ENCODE results near the gene P2RY2. TPM values are rescaled to one million over a fixed set of nuclear protein-coding genes. Genes with fewer than 3 reads are reported as not detected.

Gene P2RY2
- polyA plus RNA-seq, 1 donor, result 4.8 TPM

DNA sequence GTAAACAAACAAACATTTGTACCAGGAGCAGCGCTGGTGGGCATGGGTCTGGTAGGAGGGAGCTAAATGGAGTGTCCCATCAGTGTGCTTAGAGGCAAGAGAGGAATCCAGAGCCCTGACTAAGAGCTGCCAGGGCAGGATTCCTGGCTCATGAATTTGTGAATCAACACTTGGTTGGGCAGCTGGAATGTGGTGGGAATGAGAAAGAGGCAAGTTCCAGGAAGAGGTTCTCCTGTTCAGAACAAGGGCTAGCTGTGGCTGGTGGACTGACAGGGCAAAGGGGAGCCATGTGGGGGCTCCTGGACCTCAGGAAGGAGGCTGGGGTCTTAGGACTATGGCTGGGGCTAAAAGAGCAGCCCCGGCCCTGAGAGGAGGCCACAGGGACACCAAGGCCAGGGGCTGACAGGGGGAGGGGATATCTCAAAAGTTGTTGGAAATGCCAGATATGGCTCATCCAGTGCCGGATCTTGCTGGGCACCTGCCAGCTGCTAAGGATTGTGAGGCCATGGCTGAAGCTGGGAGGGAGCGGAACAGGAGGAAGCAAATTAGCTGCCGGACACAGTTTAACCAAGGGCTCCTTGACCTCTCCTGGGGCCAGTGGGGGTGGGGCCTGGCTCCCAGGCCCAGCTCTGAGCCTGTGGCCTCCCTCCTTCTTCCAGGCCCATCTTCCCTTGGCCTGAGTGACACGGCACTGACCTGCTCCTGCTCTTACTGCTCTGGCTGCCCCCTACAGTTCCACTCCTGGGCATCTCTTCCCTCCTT, 39.4 kb downstream of the P2RY2 start:
- Histone ChIP-seq H3K9me3 (ENCODE audit: control insufficient read depth, low read depth, low read length) (no peaks in the 10 kb centered on the region), H3K4me1 (ENCODE audit: control insufficient read depth, insufficient read depth, low read length) (no peaks in the 10 kb centered on the region), H3K27me3 (ENCODE audit: control insufficient read depth, insufficient read depth, low read length) (no peaks in the 10 kb centered on the region), H3K36me3 (ENCODE audit: control insufficient read depth, insufficient read depth, low read length) (no peaks in the 10 kb centered on the region), H3K4me3 (ENCODE audit: low read length) (no peak overlapping the region), H3K27ac (ENCODE audit: low read length) (no peak overlapping the region)
- WGBS (ENCODE audit: insufficient coverage, low lambda C conversion rate), result 100% methylated on average over 1 of the region's 6 CpGs
- DNase-seq, result no peak

DNA sequence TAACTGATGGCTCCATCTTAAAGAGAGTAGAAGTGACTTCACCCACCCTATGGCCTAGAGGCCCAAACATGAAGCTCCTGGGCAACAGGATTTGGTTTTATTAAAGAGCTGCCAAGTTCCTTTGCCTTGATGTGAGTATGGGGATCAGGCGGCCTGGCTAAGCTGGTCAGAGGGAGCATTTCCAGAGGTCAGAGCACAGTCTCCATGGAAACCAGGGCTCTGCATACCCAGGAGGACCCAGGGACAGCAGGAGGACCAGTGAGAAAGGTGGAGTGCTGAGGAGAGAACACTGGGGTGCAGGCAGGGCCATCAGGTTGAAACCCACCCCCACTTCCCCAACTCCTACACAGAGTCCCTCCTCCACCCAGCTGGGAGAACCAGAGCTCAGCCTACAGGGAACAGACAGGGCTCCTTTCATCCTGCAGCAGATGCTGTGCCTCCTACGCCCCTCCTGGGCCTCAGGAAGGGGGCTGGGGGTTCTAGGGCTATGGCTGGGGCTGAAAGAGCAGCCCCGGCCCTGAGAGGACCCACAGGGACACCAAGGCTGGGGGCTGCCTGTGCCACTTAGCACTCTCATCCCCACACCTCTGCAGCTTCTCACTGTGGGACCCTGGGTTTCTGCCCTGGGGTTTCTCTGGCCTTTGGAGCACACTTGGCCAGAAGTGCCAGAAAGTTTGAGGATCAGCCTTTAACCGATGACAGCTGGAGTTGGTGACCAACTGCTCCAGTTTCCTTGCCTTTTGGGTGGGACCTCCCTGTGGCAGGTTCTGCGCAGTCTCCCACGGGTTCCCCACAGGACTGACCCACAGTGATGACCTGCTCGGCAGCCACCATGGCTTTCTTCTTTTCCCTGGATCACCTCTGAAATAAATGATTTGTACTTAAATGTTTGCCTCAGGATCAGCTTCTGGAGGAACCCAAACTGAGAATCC, 40.3 kb downstream of the P2RY2 start:
- no peaks in the 10 kb centered on the region for H3K4me1 ChIP-seq (ENCODE audit: control insufficient read depth, insufficient read depth, low read length)
- no peaks in the 10 kb centered on the region for H3K36me3 ChIP-seq (ENCODE audit: control insufficient read depth, insufficient read depth, low read length)
- H3K27ac ChIP-seq (ENCODE audit: low read length), result no peak overlapping the region
- no peaks in the 10 kb centered on the region for H3K9me3 ChIP-seq (ENCODE audit: control insufficient read depth, low read depth, low read length)
- no CpG with 5 or more reads among the region's 7 CpGs for WGBS (ENCODE audit: insufficient coverage, low lambda C conversion rate)
- H3K4me3 ChIP-seq (ENCODE audit: low read length), result no peak overlapping the region
- DNase-seq, result no peak
- no peaks in the 10 kb centered on the region for H3K27me3 ChIP-seq (ENCODE audit: control insufficient read depth, insufficient read depth, low read length)

- no peak for DNase-seq
- Histone ChIP-seq H3K27ac (ENCODE audit: low read length) (no peak overlapping the region), H3K4me1 (ENCODE audit: control insufficient read depth, insufficient read depth, low read length) (no peaks in the 10 kb centered on the region), H3K4me3 (ENCODE audit: low read length) (no peak overlapping the region), H3K9me3 (ENCODE audit: control insufficient read depth, low read depth, low read length) (no peaks in the 10 kb centered on the region), H3K36me3 (ENCODE audit: control insufficient read depth, insufficient read depth, low read length) (no peaks in the 10 kb centered on the region), H3K27me3 (ENCODE audit: control insufficient read depth, insufficient read depth, low read length) (no peaks in the 10 kb centered on the region)
- WGBS (ENCODE audit: insufficient coverage, low lambda C conversion rate), result no CpG with 5 or more reads among the region's 3 CpGs
Measured at GRCh38 chr11:73259406-73260126, 41.5 kb downstream of the P2RY2 start.

DNA sequence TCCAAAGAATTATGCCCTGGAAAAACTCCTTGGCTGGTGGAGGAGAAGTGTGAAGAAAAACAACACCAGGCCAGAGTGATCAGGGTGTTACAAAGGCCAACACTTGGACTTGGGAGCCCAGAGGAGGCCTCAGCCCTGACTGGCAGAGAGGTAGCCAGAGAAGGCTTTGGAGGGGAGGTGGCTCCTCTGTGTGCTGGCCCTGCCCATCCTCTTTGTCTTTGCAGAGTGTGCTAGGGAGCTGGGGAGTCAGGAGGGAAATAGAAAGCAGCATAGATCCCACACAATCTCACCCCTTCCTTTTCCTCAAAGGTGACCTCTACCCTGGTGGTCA, 42.0 kb downstream of the P2RY2 start:
- Histone ChIP-seq H3K36me3 (ENCODE audit: control insufficient read depth, insufficient read depth, low read length) (no peaks in the 10 kb centered on the region), H3K4me1 (ENCODE audit: control insufficient read depth, insufficient read depth, low read length) (no peaks in the 10 kb centered on the region), H3K9me3 (ENCODE audit: control insufficient read depth, low read depth, low read length) (no peaks in the 10 kb centered on the region), H3K4me3 (ENCODE audit: low read length) (no peak overlapping the region), H3K27me3 (ENCODE audit: control insufficient read depth, insufficient read depth, low read length) (peaks cover 2% of the 10 kb centered on the region), H3K27ac (ENCODE audit: low read length) (no peak overlapping the region)
- DNase-seq, result no peak

- Histone ChIP-seq H3K27me3 (ENCODE audit: control insufficient read depth, insufficient read depth, low read length) (peaks cover 2% of the 10 kb centered on the region), H3K9me3 (ENCODE audit: control insufficient read depth, low read depth, low read length) (no peaks in the 10 kb centered on the region), H3K4me3 (ENCODE audit: low read length) (no peak overlapping the region), H3K27ac (ENCODE audit: low read length) (no peak overlapping the region), H3K36me3 (ENCODE audit: control insufficient read depth, insufficient read depth, low read length) (no peaks in the 10 kb centered on the region), H3K4me1 (ENCODE audit: control insufficient read depth, insufficient read depth, low read length) (peaks cover 24% of the 10 kb centered on the region)
- no peak for DNase-seq
- WGBS (ENCODE audit: insufficient coverage, low lambda C conversion rate), result 33% methylated on average over 1 of the region's 5 CpGs
Measured at GRCh38 chr11:73262851-73263495, 44.9 kb downstream of the P2RY2 start.

DNA sequence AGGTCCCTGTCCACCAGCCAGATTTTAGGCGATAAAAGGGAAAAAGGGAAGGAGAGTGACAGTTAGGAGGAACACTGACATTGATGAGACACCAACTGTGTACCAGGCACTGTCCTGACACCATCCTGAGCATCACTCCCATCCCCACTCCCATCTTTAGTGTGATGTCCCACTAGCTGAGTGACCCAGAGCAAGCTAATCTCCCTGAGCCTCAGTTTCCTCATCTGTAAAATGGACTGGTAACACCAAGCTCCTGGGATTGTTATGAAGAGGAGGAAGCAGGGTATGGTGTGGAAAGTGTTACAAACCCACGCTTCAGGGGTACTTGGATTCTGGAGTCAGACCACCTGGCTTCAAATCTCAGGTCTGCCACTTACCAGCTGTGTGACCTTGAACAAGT, 45.6 kb downstream of the P2RY2 start:
- H3K27ac ChIP-seq (ENCODE audit: low read length), result no peak overlapping the region
- H3K27me3 ChIP-seq (ENCODE audit: control insufficient read depth, insufficient read depth, low read length), result peaks cover 2% of the 10 kb centered on the region
- H3K4me1 ChIP-seq (ENCODE audit: control insufficient read depth, insufficient read depth, low read length), result peaks cover 31% of the 10 kb centered on the region
- DNase-seq, result no peak
- WGBS (ENCODE audit: insufficient coverage, low lambda C conversion rate), result no CpG with 5 or more reads among the region's 2 CpGs
- H3K36me3 ChIP-seq (ENCODE audit: control insufficient read depth, insufficient read depth, low read length), result no peaks in the 10 kb centered on the region
- no peak overlapping the region for H3K4me3 ChIP-seq (ENCODE audit: low read length)
- no peaks in the 10 kb centered on the region for H3K9me3 ChIP-seq (ENCODE audit: control insufficient read depth, low read depth, low read length)

GRCh38 chr11:73265278-73265810, 47.3 kb downstream of the P2RY2 start:
- Histone ChIP-seq H3K9me3 (ENCODE audit: control insufficient read depth, low read depth, low read length) (no peaks in the 10 kb centered on the region), H3K27ac (ENCODE audit: low read length) (no peak overlapping the region), H3K4me1 (ENCODE audit: control insufficient read depth, insufficient read depth, low read length) (peaks cover 48% of the 10 kb centered on the region), H3K36me3 (ENCODE audit: control insufficient read depth, insufficient read depth, low read length) (no peaks in the 10 kb centered on the region), H3K27me3 (ENCODE audit: control insufficient read depth, insufficient read depth, low read length) (peaks cover 2% of the 10 kb centered on the region), H3K4me3 (ENCODE audit: low read length) (peak overlapping the region; percentile 63)
- 100% methylated on average over 1 of the region's 4 CpGs for WGBS (ENCODE audit: insufficient coverage, low lambda C conversion rate)
- DNase-seq, result no peak

- H3K27ac ChIP-seq (ENCODE audit: low read length), result no peak overlapping the region
- peaks cover 54% of the 10 kb centered on the region for H3K4me1 ChIP-seq (ENCODE audit: control insufficient read depth, insufficient read depth, low read length)
- no peak for DNase-seq
- no peaks in the 10 kb centered on the region for H3K36me3 ChIP-seq (ENCODE audit: control insufficient read depth, insufficient read depth, low read length)
- peak overlapping the region; percentile 63 for H3K4me3 ChIP-seq (ENCODE audit: low read length)
- no CpG with 5 or more reads among the region's 3 CpGs for WGBS (ENCODE audit: insufficient coverage, low lambda C conversion rate)
- no peaks in the 10 kb centered on the region for H3K9me3 ChIP-seq (ENCODE audit: control insufficient read depth, low read depth, low read length)
- peaks cover 2% of the 10 kb centered on the region for H3K27me3 ChIP-seq (ENCODE audit: control insufficient read depth, insufficient read depth, low read length)
Measured at GRCh38 chr11:73265853-73266645, 48.0 kb downstream of the P2RY2 start.

DNA sequence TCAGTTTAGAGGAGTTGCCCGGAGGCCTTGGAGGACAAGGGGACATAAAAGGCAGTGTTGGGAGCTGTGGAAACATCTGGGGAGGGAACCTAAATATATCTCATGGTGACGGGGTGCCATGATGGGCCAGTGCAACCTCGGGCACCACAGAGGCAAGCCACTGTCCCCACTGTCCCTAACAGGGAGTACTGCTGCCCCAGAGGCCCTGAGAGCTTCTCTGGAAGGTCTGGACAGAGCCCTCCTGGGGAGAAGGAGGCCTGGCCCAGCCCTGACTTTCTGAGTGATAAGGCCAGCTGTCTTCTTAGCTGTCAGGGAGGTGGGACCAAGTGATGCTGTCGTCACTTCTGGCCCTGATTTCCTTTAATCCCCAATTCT, 48.6 kb downstream of the P2RY2 start:
- H3K9me3 ChIP-seq (ENCODE audit: control insufficient read depth, low read depth, low read length), result no peaks in the 10 kb centered on the region
- no peaks in the 10 kb centered on the region for H3K36me3 ChIP-seq (ENCODE audit: control insufficient read depth, insufficient read depth, low read length)
- H3K4me3 ChIP-seq (ENCODE audit: low read length), result no peak overlapping the region
- H3K27ac ChIP-seq (ENCODE audit: low read length), result no peak overlapping the region
- no peak for DNase-seq
- H3K27me3 ChIP-seq (ENCODE audit: control insufficient read depth, insufficient read depth, low read length), result peaks cover 2% of the 10 kb centered on the region
- WGBS (ENCODE audit: insufficient coverage, low lambda C conversion rate), result no CpG with 5 or more reads among the region's 4 CpGs
- H3K4me1 ChIP-seq (ENCODE audit: control insufficient read depth, insufficient read depth, low read length), result peaks cover 60% of the 10 kb centered on the region
